Right kidney (tissue), 1 donor: ENCODE measurements around the gene HPS4.
"Not testable (repeated sequence)": the region's sequence is repeated elsewhere in the genome, so short reads cannot be mapped to it uniquely, and the experiment has no call there.

ENCODE experiments used
- DNase-seq: peaks from one replicate; pipeline ENCODE4 v3.0.0-alpha.2; 2016

HPS4 gene

GRCh38 chr22:26443901-26444690 lies 39.5 kb downstream of the HPS4 start:
- no peak for DNase-seq

- DNase-seq: no peak
Observed at GRCh38 chr22:26442086-26442756, 41.4 kb downstream of the HPS4 start.

GRCh38 chr22:26439559-26439958 lies 44.0 kb downstream of the HPS4 start:
- no peak for DNase-seq

GRCh38 chr22:26438776-26439175 lies 44.8 kb downstream of the HPS4 start:
- not testable (repeated sequence) for DNase-seq

GRCh38 chr22:26437694-26438392 lies 45.7 kb downstream of the HPS4 start:
- no peak for DNase-seq

GRCh38 chr22:26436903-26437515 lies 46.6 kb downstream of the HPS4 start:
- DNase-seq: no peak

- DNase-seq: no peak
Observed at GRCh38 chr22:26435327-26436093, 48.1 kb downstream of the HPS4 start.

- no peak for DNase-seq
Observed at GRCh38 chr22:26433805-26434204, 49.8 kb downstream of the HPS4 start.

GRCh38 chr22:26432619-26433311 lies 50.8 kb downstream of the HPS4 start:
- no peak for DNase-seq

- no peak for DNase-seq
Observed at GRCh38 chr22:26431261-26431995, 52.2 kb downstream of the HPS4 start.

GRCh38 chr22:26430600-26430999 lies 53.0 kb downstream of the HPS4 start:
- no peak for DNase-seq

- DNase-seq: peak; percentile 31
Observed at GRCh38 chr22:26429458-26430286, 53.9 kb downstream of the HPS4 start.

GRCh38 chr22:26428515-26429457 lies 54.8 kb downstream of the HPS4 start, which contains the start of gene ASPHD2:
ASPHD2 (plus strand) TSS chr22:26429260; CDS start chr22:26433616, 4,356 bp downstream.
- DNase-seq: peak; percentile 77

- no peak for DNase-seq
Observed at GRCh38 chr22:26426924-26427323, 56.7 kb downstream of the HPS4 start.

GRCh38 chr22:26418620-26419019 lies 65.0 kb downstream of the HPS4 start:
- DNase-seq: no peak

GRCh38 chr22:26417406-26417805 lies 66.2 kb downstream of the HPS4 start:
- no peak for DNase-seq

GRCh38 chr22:26416670-26417276 lies 66.8 kb downstream of the HPS4 start:
- no peak for DNase-seq

GRCh38 chr22:26416256-26416655 lies 67.3 kb downstream of the HPS4 start:
- DNase-seq: no peak
